Astrocyte (in vitro differentiated cells and primary cell): ENCODE measurements around the gene KRT71. TPM values are rescaled to one million over a fixed set of nuclear protein-coding genes. Genes with fewer than 3 reads are reported as not detected.

Experiments
- DNase-seq: peaks from one replicate; pipeline ENCODE4 v3.0.0-alpha.2; 2010; ENCODE audit warnings: low read depth
- FAIRE-seq: peaks from 2 replicates; lab custom pipeline; 2011; peaks lifted over from hg19 to GRCh38; lab: Jason Lieb, UNC
- H2AFZ ChIP-seq: 2 replicates; pipeline ENCODE4 v1.6.0; 2012; ENCODE audit warnings: low read depth, low read length, inconsistent platforms
- H3K27ac ChIP-seq: 2 replicates; pipeline ENCODE4 v1.5.1; 2011; ENCODE audit warnings: low read depth, low read length, inconsistent platforms
- H3K27me3 ChIP-seq: 2 replicates; pipeline ENCODE4 v1.6.0; 2011; ENCODE audit warnings: low read length, inconsistent platforms; ENCODE audit not compliant: insufficient read depth
- H3K36me3 ChIP-seq: 2 replicates; pipeline ENCODE4 v1.5.1; 2011; ENCODE audit warnings: low read length, inconsistent platforms; ENCODE audit not compliant: insufficient read depth
- H3K4me1 ChIP-seq: 2 replicates; pipeline ENCODE4 v1.5.1; 2011; ENCODE audit warnings: low read length, inconsistent platforms; ENCODE audit not compliant: insufficient read depth
- H3K4me2 ChIP-seq: 2 replicates; pipeline ENCODE4 v1.6.0; 2012; ENCODE audit warnings: low read length, inconsistent platforms
- H3K4me3 ChIP-seq: 2 replicates; pipeline ENCODE4 v1.5.1; 2011; ENCODE audit warnings: low read depth, mild to moderate bottlenecking, low read length, inconsistent platforms; ENCODE audit not compliant: insufficient read depth
- H3K79me2 ChIP-seq: 2 replicates; pipeline ENCODE4 v1.6.0; 2012; ENCODE audit warnings: mild to moderate bottlenecking, low read length, inconsistent platforms; ENCODE audit not compliant: insufficient read depth
- H3K9ac ChIP-seq: 2 replicates; pipeline ENCODE4 v1.6.0; 2012; ENCODE audit warnings: mild to moderate bottlenecking, low read length, inconsistent platforms
- H3K9me3 ChIP-seq: 2 replicates; pipeline ENCODE4 v1.5.1; 2012; ENCODE audit warnings: low read depth, mild to moderate bottlenecking, low read length, inconsistent platforms; ENCODE audit not compliant: insufficient read depth
- H4K20me1 ChIP-seq: 2 replicates; pipeline ENCODE4 v1.6.0; 2012; ENCODE audit warnings: low read length, inconsistent platforms; ENCODE audit not compliant: insufficient read depth
- H3K27ac Mint-ChIP-seq: one replicate; pipeline ENCODE4 v1.8.0; 2021; ENCODE audit warnings: mild to moderate bottlenecking, mixed read lengths; ENCODE audit not compliant: unreplicated experiment
- H3K27me3 Mint-ChIP-seq: one replicate; pipeline ENCODE4 v1.8.0; 2021; ENCODE audit warnings: low read depth, mixed read lengths; ENCODE audit not compliant: unreplicated experiment
- H3K36me3 Mint-ChIP-seq: one replicate; pipeline ENCODE4 v1.8.0; 2021; ENCODE audit warnings: low read depth, mixed read lengths; ENCODE audit not compliant: unreplicated experiment
- H3K4me1 Mint-ChIP-seq: one replicate; pipeline ENCODE4 v1.8.0; 2021; ENCODE audit warnings: low read depth, mixed read lengths; ENCODE audit not compliant: unreplicated experiment
- H3K4me3 Mint-ChIP-seq: one replicate; pipeline ENCODE4 v1.8.0; 2021; ENCODE audit warnings: mild to moderate bottlenecking, moderate library complexity, mixed read lengths; ENCODE audit not compliant: unreplicated experiment
- H3K9me3 Mint-ChIP-seq: one replicate; pipeline ENCODE4 v1.8.0; 2021; ENCODE audit warnings: mild to moderate bottlenecking, mixed read lengths; ENCODE audit not compliant: unreplicated experiment
- EZH2 ChIP-seq: IDR thresholded peaks from 2 replicates; pipeline ENCODE4 v1.6.1; 2012; ENCODE audit warnings: mild to moderate bottlenecking, low read length, inconsistent platforms; ENCODE audit not compliant: insufficient read depth
- total RNA-seq: library from RNA; stranded (reverse); gene quantifications from 2 replicates; pipeline ENCODE4 v1.2.1, GENCODE V29; 2021
- TF ChIP-seq, protein P1 (sequence below): IDR thresholded peaks from 2 replicates; pipeline ENCODE4 v1.5.1; 2011; ENCODE audit warnings: low read depth, mild to moderate bottlenecking, inconsistent platforms, low read length, moderate library complexity; ENCODE audit not compliant: insufficient read depth

Gene KRT71
- total RNA-seq, 1 donor from 2014 or later = not detected

DNA sequence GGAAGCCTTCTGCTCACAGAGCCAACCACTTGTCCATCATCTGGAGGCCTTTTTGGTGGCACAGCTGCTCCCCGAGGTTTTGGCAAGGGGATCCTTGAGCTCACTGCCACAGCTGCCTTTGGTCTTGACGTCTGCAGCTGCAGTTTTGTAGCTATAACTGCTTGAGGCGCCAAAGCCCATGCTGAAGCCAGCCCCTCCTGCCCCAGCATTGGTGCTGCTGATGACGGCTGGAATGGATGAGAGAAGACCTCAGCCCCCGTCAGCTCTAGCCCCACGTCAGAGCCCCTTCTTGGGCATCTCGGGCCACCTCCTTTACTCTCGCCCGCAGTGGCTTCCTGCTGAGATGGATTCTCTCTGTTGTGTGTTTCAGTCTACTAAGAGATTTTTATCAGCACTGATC is 33.0 kb upstream of the KRT71 start:
- Histone ChIP-seq H4K20me1 (no peaks in the 10 kb centered on the region), H3K27me3 (peaks cover 4% of the 10 kb centered on the region), H3K4me2 (no peak overlapping the region), H3K4me1 (no peaks in the 10 kb centered on the region), H2AFZ (no peak overlapping the region), H3K4me3 (no peak overlapping the region), H3K9me3 (no peaks in the 10 kb centered on the region), H3K27ac (no peak overlapping the region), H3K9ac (no peak overlapping the region), H3K36me3 (no peaks in the 10 kb centered on the region), H3K79me2 (no peaks in the 10 kb centered on the region)
- TF ChIP-seq EZH2 = no peak
- TF ChIP-seq, protein P1, sequence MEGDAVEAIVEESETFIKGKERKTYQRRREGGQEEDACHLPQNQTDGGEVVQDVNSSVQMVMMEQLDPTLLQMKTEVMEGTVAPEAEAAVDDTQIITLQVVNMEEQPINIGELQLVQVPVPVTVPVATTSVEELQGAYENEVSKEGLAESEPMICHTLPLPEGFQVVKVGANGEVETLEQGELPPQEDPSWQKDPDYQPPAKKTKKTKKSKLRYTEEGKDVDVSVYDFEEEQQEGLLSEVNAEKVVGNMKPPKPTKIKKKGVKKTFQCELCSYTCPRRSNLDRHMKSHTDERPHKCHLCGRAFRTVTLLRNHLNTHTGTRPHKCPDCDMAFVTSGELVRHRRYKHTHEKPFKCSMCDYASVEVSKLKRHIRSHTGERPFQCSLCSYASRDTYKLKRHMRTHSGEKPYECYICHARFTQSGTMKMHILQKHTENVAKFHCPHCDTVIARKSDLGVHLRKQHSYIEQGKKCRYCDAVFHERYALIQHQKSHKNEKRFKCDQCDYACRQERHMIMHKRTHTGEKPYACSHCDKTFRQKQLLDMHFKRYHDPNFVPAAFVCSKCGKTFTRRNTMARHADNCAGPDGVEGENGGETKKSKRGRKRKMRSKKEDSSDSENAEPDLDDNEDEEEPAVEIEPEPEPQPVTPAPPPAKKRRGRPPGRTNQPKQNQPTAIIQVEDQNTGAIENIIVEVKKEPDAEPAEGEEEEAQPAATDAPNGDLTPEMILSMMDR = no peak
- H3K27ac Mint-ChIP-seq = no peak overlapping the region
- FAIRE-seq = no peak
- peaks cover 8% of the 10 kb centered on the region for H3K9me3 Mint-ChIP-seq
- H3K4me1 Mint-ChIP-seq = peaks cover 16% of the 10 kb centered on the region
- DNase-seq = no peak
- H3K4me3 Mint-ChIP-seq = no peak overlapping the region
- H3K27me3 Mint-ChIP-seq = peaks cover 53% of the 10 kb centered on the region
- peaks cover 1% of the 10 kb centered on the region for H3K36me3 Mint-ChIP-seq

DNA sequence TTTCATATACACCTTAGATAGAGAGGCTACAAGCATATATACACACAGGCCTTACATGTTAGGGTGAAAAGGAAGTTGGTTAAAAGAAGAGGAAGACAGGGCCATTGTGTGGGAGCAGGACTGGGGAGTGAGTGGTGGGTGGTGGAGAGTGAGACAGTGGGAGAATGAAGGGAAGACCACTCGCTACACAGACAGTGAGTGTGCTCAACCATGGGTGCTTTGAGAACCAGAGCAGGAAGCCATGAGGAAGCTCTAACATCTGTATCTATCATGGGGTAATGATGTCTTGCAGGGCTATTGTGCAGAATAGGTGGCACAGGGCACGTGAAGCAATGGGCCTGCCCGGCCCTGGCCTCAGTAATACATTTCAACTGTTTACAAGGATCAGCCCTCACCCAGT is 32.1 kb upstream of the KRT71 start:
- FAIRE-seq (no peak), DNase-seq (no peak)
- Histone ChIP-seq H3K4me2 (no peak overlapping the region), H3K36me3 (no peaks in the 10 kb centered on the region), H3K27me3 (peaks cover 4% of the 10 kb centered on the region), H3K79me2 (no peaks in the 10 kb centered on the region), H3K4me3 (no peak overlapping the region), H3K27ac (no peak overlapping the region), H2AFZ (no peak overlapping the region), H3K9ac (no peak overlapping the region), H4K20me1 (no peaks in the 10 kb centered on the region), H3K4me1 (no peaks in the 10 kb centered on the region), H3K9me3 (no peaks in the 10 kb centered on the region)
- Mint-ChIP-seq H3K27me3 (peaks cover 53% of the 10 kb centered on the region), H3K4me1 (peaks cover 21% of the 10 kb centered on the region), H3K27ac (no peak overlapping the region), H3K4me3 (no peak overlapping the region), H3K9me3 (peaks cover 3% of the 10 kb centered on the region), H3K36me3 (no peaks in the 10 kb centered on the region)
- TF ChIP-seq, protein P1 = no peak
- no peak for TF ChIP-seq EZH2

GRCh38 chr12:52584156-52584682 is 31.3 kb upstream of the KRT71 start:
- Histone ChIP-seq H3K9me3 (no peaks in the 10 kb centered on the region), H3K9ac (no peak overlapping the region), H3K4me3 (no peak overlapping the region), H2AFZ (no peak overlapping the region), H3K36me3 (no peaks in the 10 kb centered on the region), H3K27ac (no peak overlapping the region), H3K27me3 (peaks cover 4% of the 10 kb centered on the region), H3K4me2 (no peak overlapping the region), H3K4me1 (no peaks in the 10 kb centered on the region), H3K79me2 (no peaks in the 10 kb centered on the region), H4K20me1 (no peaks in the 10 kb centered on the region)
- peaks cover 21% of the 10 kb centered on the region for H3K4me1 Mint-ChIP-seq
- no peak for DNase-seq
- H3K27me3 Mint-ChIP-seq = peaks cover 54% of the 10 kb centered on the region
- H3K9me3 Mint-ChIP-seq = no peaks in the 10 kb centered on the region
- no peak overlapping the region for H3K27ac Mint-ChIP-seq
- H3K36me3 Mint-ChIP-seq = no peaks in the 10 kb centered on the region
- no peak overlapping the region for H3K4me3 Mint-ChIP-seq
- no peak for TF ChIP-seq EZH2
- TF ChIP-seq, protein P1 = no peak
- no peak for FAIRE-seq
